Adipocyte (in vitro differentiated cells): ENCODE data around the gene PPP3CA.

ENCODE experiments used
- DNase-seq: peaks from one replicate; pipeline ENCODE4 v3.0.0-alpha.2; 2015; ENCODE audit warnings: low read depth
- H3K27me3 ChIP-seq: replicated peaks from 2 replicates; pipeline ENCODE4 v1.7.0; 2013; ENCODE audit warnings: mild to moderate bottlenecking, low read length, moderate library complexity; ENCODE audit not compliant: control insufficient read depth, insufficient read depth
- H3K36me3 ChIP-seq: 2 replicates; pipeline ENCODE4 v1.7.0; 2013; ENCODE audit warnings: low read length, mild to moderate bottlenecking, moderate library complexity; ENCODE audit not compliant: control insufficient read depth, insufficient read depth, severe bottlenecking
- H3K4me1 ChIP-seq: 2 replicates; pipeline ENCODE4 v1.7.0; 2013; ENCODE audit warnings: mild to moderate bottlenecking, low read length, moderate library complexity; ENCODE audit not compliant: control insufficient read depth, insufficient read depth
- H3K4me3 ChIP-seq: 2 replicates; pipeline ENCODE4 v1.7.0; 2013; ENCODE audit warnings: mild to moderate bottlenecking, low read length, moderate library complexity
- H3K9ac ChIP-seq: 2 replicates; pipeline ENCODE4 v1.7.0; 2013; ENCODE audit warnings: mild to moderate bottlenecking, low read length, moderate library complexity
- H3K9me3 ChIP-seq: 2 replicates; pipeline ENCODE4 v1.7.0; 2013; ENCODE audit warnings: mild to moderate bottlenecking, low read length, moderate library complexity; ENCODE audit not compliant: control insufficient read depth

PPP3CA gene

GRCh38 chr4:101169044-101170014 is 178.0 kb downstream of the PPP3CA start:
- no peaks in the 10 kb centered on the region for H3K36me3 ChIP-seq
- no peak overlapping the region for H3K4me3 ChIP-seq
- H3K4me1 ChIP-seq: peaks cover 31% of the 10 kb centered on the region
- peak; percentile 54 for DNase-seq
- no peaks in the 10 kb centered on the region for H3K9me3 ChIP-seq
- H3K9ac ChIP-seq: no peak overlapping the region
- H3K27me3 ChIP-seq: no peaks in the 10 kb centered on the region

GRCh38 chr4:101163936-101164335 is 183.4 kb downstream of the PPP3CA start:
- H3K9ac ChIP-seq: no peak overlapping the region
- no peaks in the 10 kb centered on the region for H3K27me3 ChIP-seq
- no peaks in the 10 kb centered on the region for H3K9me3 ChIP-seq
- no peaks in the 10 kb centered on the region for H3K36me3 ChIP-seq
- no peak overlapping the region for H3K4me3 ChIP-seq
- H3K4me1 ChIP-seq: peaks cover 9% of the 10 kb centered on the region
- no peak for DNase-seq

GRCh38 chr4:101162990-101163380 is 184.3 kb downstream of the PPP3CA start:
- DNase-seq: no peak
- Histone ChIP-seq H3K27me3 (no peaks in the 10 kb centered on the region), H3K4me3 (no peak overlapping the region), H3K9ac (no peak overlapping the region), H3K9me3 (no peaks in the 10 kb centered on the region), H3K36me3 (no peaks in the 10 kb centered on the region), H3K4me1 (peaks cover 15% of the 10 kb centered on the region)

- no peak for DNase-seq
- no peaks in the 10 kb centered on the region for H3K27me3 ChIP-seq
- no peaks in the 10 kb centered on the region for H3K36me3 ChIP-seq
- no peaks in the 10 kb centered on the region for H3K9me3 ChIP-seq
- peaks cover 31% of the 10 kb centered on the region for H3K4me1 ChIP-seq
- no peak overlapping the region for H3K9ac ChIP-seq
- no peak overlapping the region for H3K4me3 ChIP-seq
Measured at GRCh38 chr4:101160792-101161592, 186.3 kb downstream of the PPP3CA start.

- Histone ChIP-seq H3K9ac (no peak overlapping the region), H3K4me1 (peaks cover 36% of the 10 kb centered on the region), H3K36me3 (no peaks in the 10 kb centered on the region), H3K9me3 (no peaks in the 10 kb centered on the region), H3K4me3 (no peak overlapping the region), H3K27me3 (no peaks in the 10 kb centered on the region)
- no peak for DNase-seq
Measured at GRCh38 chr4:101158507-101158906, 188.8 kb downstream of the PPP3CA start.

GRCh38 chr4:101158134-101158482 is 189.2 kb downstream of the PPP3CA start:
- Histone ChIP-seq H3K9me3 (no peaks in the 10 kb centered on the region), H3K9ac (no peak overlapping the region), H3K36me3 (no peaks in the 10 kb centered on the region), H3K4me3 (no peak overlapping the region), H3K4me1 (peaks cover 36% of the 10 kb centered on the region), H3K27me3 (no peaks in the 10 kb centered on the region)
- DNase-seq: peak; percentile 30

GRCh38 chr4:101157415-101158133 is 189.8 kb downstream of the PPP3CA start:
- Histone ChIP-seq H3K36me3 (no peaks in the 10 kb centered on the region), H3K9ac (no peak overlapping the region), H3K27me3 (no peaks in the 10 kb centered on the region), H3K4me1 (peaks cover 36% of the 10 kb centered on the region), H3K9me3 (no peaks in the 10 kb centered on the region), H3K4me3 (peak overlapping the region; percentile 15)
- peak; percentile 52 for DNase-seq

GRCh38 chr4:101156619-101157310 is 190.6 kb downstream of the PPP3CA start:
- H3K36me3 ChIP-seq: no peaks in the 10 kb centered on the region
- peaks cover 36% of the 10 kb centered on the region for H3K4me1 ChIP-seq
- no peak overlapping the region for H3K4me3 ChIP-seq
- DNase-seq: no peak
- peak overlapping the region; percentile 27 for H3K9ac ChIP-seq
- H3K9me3 ChIP-seq: no peaks in the 10 kb centered on the region
- no peaks in the 10 kb centered on the region for H3K27me3 ChIP-seq

- peaks cover 36% of the 10 kb centered on the region for H3K4me1 ChIP-seq
- H3K9ac ChIP-seq: no peak overlapping the region
- H3K27me3 ChIP-seq: no peaks in the 10 kb centered on the region
- H3K4me3 ChIP-seq: no peak overlapping the region
- DNase-seq: no peak
- no peaks in the 10 kb centered on the region for H3K36me3 ChIP-seq
- no peaks in the 10 kb centered on the region for H3K9me3 ChIP-seq
Measured at GRCh38 chr4:101155945-101156344, 191.4 kb downstream of the PPP3CA start.

GRCh38 chr4:101155368-101155767 is 192.0 kb downstream of the PPP3CA start:
- H3K9me3 ChIP-seq: no peaks in the 10 kb centered on the region
- no peaks in the 10 kb centered on the region for H3K36me3 ChIP-seq
- H3K4me1 ChIP-seq: peaks cover 36% of the 10 kb centered on the region
- peak; percentile 72 for DNase-seq
- H3K9ac ChIP-seq: no peak overlapping the region
- no peak overlapping the region for H3K4me3 ChIP-seq
- H3K27me3 ChIP-seq: no peaks in the 10 kb centered on the region
